Measurements from ENCODE around the gene BCL11A.
A peak's percentile ranks its signal among the peaks of the same experiment; 100 is the strongest.

The BCL11A gene

GRCh38 chr2:60416221-60417008, 137.0 kb downstream of the BCL11A start:
- peak; percentile 61 for DNase-seq (ENCODE audit: low read depth)
- no peak for TF ChIP-seq CTCF (IDR thresholded peaks at IDR 0.05; ENCODE audit: insufficient read depth, low read depth, low read length, missing control alignments)
- H3K4me3 ChIP-seq (ENCODE audit: low read length) = no peak overlapping the region

DNA sequence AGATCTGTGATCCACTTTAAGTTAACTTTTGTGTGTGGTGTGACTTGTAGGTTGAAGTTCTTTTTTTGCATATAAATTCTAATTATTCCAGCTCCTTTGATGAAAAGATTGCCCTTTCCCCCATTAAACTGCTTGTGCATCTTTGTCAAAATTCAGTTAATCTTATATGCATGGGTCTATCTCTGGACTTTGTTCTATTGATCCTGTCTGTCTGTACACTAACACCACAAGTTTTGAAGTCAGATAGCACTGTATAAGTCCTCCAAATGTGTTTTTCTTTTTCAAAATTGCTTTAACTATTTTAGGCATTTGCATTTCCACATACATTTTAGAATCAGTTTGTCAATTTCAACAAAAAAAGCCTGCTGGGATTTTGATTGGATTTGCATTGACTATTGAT, 137.6 kb downstream of the BCL11A start:
- TF ChIP-seq CTCF (IDR thresholded peaks at IDR 0.05; ENCODE audit: insufficient read depth, low read depth, low read length, missing control alignments) = no peak
- no peak overlapping the region for H3K4me3 ChIP-seq (ENCODE audit: low read length)

GRCh38 chr2:60414495-60415138, 138.8 kb downstream of the BCL11A start:
- TF ChIP-seq CTCF (IDR thresholded peaks at IDR 0.05; ENCODE audit: insufficient read depth, low read depth, low read length, missing control alignments) = no peak
- peak; percentile 81 for DNase-seq (ENCODE audit: low read depth)

More for the DNA sequence above, 137.6 kb downstream of the BCL11A start:
- no peak for DNase-seq (ENCODE audit: low read depth)

DNA sequence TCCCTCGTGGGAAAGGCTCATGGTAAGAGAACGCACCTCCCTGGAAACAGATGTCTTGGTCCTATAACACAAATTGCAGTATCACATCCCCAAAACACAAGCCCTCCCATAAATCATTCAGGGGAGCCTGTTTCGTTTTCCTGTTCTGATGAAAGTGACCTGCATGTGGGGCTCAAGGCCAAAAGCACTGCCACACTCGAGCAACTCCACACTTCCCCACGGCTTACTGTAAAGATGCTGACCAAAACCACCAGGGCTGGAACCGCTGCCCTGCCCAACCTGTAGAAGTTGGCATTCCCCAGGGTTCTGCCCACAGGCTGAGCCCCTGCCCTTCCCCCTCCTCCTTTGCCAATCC, 139.7 kb downstream of the BCL11A start:
- DNase-seq (ENCODE audit: low read depth) = no peak
- H3K4me3 ChIP-seq (ENCODE audit: low read length) = no peak overlapping the region
- TF ChIP-seq CTCF (IDR thresholded peaks at IDR 0.05; ENCODE audit: insufficient read depth, low read depth, low read length, missing control alignments) = no peak

More at GRCh38 chr2:60414495-60415138, 138.8 kb downstream of the BCL11A start:
- no peak overlapping the region for H3K4me3 ChIP-seq (ENCODE audit: low read length)

GRCh38 chr2:60413069-60413813, 140.2 kb downstream of the BCL11A start:
- DNase-seq (ENCODE audit: low read depth) = no peak
- H3K4me3 ChIP-seq (ENCODE audit: low read length) = no peak overlapping the region
- TF ChIP-seq CTCF (IDR thresholded peaks at IDR 0.05; ENCODE audit: insufficient read depth, low read depth, low read length, missing control alignments) = no peak

- DNase-seq (ENCODE audit: low read depth) = no peak
- no peak overlapping the region for H3K4me3 ChIP-seq (ENCODE audit: low read length)
- no peak for TF ChIP-seq CTCF (IDR thresholded peaks at IDR 0.05; ENCODE audit: insufficient read depth, low read depth, low read length, missing control alignments)
These were observed 140.8 kb downstream of the BCL11A start for GRCh38 chr2:60412620-60413019.

All from epithelial cell of esophagus (primary cell).